ENCODE measurements around the gene FOXD3.

Gene FOXD3

DNA sequence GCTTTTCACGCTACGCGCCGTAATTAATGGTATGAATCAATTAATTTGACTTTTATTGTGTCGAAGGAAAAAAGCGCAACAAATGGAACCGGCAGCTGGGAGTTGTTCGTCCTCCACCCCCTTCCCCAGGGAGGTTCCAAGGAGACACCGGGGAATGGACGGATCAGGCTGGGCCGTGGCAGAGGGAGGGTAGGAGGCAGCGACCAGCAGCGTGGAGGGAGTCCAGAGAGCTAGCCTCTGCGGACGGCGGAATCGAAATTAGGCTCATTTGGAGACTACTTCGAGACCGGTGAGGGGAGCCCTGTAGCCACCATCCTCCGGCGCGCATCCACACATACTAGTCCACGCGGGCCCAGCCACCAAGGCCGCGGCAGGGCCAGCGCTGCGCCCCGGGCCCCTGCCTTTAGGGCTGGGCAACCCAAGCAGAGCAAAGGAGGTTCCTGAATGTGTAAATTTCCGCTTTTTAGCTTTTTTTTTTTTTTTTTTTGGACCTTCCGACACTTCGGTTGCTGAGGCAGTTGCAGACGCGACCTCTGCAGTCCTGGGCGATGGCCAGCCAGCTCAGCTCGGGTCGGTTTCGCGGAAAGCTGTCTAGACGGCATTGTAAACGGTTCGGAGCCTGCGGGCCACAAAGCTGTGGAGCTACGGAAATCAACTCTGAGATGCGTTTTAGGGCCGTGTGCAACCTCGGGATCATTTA is 2.2 kb upstream of the FOXD3 start:
- peak overlapping the region; percentile 62 for H3K4me3 ChIP-seq (ENCODE audit: low read depth, low read length)

DNA sequence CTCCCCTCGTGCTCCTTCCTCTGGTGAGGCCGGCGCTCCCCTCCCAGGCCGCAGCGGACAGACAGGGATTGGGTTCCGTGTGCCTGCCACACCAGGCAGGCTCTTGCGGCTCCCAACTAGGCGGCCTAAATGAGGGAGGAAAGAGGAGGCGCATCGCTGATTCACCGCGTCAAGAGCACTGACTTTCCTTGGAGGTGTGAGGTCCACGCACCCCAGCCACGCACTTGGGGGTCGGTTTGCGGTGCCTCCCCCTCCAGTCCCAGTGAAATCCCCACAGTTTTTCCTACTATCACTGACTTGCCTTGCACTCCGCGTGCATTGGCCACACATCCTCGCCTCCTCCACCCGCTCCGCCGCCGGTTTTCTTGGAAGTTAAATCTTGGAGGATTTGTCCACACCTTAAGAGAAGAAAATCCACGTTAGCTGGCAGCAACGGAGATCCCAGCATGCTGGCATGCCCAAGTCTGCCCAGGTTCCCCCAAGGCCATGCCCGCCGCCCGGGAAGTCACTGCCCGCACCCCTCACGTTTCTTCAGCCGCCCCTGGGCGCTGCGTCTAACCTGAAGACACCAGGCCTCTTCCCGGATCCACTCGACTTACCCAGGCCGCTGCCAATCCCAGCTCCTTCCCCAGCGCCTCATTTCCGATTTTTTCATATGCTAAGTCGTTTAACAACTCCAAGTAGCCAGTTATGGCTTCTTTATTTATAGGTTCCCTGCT is 1.1 kb upstream of the FOXD3 start:
- peak overlapping the region; percentile 62 for H3K4me3 ChIP-seq (ENCODE audit: low read depth, low read length)

DNA sequence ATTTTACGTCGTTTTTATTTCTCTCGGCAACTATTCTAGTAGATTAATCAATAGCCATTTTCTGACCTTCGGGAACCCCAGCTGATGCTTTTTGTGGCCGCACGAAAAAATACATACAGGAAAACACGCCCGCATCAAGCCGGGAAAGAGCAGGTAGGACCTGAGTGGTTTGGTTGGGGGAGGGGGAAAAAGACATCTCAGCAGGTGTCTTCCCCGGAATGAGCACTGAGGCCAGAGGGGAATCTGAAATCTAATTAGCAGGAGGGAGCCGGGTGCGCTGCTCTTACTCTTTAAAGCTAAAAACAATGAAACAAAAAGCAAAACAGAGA is 618 bp upstream of the FOXD3 start:
- H3K4me3 ChIP-seq (ENCODE audit: low read depth, low read length) = peak overlapping the region; percentile 62

DNA sequence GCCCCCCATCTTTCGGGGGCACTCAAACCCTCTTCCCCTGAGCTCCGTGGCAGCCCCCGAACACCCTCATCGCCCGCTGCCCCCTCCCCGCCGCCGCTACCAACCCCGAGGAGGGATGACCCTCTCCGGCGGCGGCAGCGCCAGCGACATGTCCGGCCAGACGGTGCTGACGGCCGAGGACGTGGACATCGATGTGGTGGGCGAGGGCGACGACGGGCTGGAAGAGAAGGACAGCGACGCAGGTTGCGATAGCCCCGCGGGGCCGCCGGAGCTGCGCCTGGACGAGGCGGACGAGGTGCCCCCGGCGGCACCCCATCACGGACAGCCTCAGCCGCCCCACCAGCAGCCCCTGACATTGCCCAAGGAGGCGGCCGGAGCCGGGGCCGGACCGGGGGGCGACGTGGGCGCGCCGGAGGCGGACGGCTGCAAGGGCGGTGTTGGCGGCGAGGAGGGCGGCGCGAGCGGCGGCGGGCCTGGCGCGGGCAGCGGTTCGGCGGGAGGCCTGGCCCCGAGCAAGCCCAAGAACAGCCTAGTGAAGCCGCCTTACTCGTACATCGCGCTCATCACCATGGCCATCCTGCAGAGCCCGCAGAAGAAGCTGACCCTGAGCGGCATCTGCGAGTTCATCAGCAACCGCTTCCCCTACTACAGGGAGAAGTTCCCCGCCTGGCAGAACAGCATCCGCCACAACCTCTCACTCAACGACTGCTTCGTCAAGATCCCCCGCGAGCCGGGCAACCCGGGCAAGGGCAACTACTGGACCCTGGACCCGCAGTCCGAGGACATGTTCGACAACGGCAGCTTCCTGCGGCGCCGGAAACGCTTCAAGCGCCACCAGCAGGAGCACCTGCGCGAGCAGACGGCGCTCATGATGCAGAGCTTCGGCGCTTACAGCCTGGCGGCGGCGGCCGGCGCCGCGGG is 837 bp downstream of the FOXD3 start:
- peak overlapping the region; percentile 62 for H3K4me3 ChIP-seq (ENCODE audit: low read depth, low read length)

DNA sequence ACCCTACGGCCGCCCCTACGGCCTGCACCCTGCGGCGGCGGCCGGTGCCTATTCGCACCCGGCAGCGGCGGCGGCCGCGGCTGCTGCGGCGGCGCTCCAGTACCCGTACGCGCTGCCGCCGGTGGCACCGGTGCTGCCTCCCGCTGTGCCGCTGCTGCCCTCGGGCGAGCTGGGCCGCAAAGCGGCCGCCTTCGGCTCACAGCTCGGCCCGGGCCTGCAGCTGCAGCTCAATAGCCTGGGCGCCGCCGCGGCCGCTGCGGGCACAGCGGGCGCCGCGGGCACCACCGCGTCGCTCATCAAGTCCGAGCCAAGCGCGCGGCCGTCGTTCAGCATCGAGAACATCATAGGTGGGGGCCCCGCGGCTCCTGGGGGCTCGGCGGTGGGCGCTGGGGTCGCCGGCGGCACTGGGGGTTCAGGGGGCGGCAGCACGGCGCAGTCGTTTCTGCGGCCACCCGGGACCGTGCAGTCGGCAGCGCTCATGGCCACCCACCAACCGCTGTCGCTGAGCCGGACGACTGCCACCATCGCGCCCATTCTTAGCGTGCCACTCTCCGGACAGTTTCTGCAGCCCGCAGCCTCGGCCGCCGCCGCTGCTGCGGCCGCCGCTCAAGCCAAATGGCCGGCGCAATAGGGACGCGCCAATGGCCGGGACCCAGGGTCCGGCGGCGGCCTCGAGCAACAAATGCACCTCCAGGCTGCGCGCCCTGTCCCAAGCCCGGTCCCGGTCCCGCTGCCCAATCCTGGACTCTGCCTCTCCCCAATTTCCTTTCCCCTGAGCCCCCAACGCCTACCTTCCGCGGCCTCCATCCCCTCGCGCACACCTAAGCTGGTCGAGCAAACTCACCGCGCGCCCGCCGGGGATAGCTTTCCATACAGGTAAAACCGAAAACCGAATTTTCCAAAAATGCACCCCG is 1.8 kb downstream of the FOXD3 start:
- peak overlapping the region; percentile 62 for H3K4me3 ChIP-seq (ENCODE audit: low read depth, low read length)

DNA sequence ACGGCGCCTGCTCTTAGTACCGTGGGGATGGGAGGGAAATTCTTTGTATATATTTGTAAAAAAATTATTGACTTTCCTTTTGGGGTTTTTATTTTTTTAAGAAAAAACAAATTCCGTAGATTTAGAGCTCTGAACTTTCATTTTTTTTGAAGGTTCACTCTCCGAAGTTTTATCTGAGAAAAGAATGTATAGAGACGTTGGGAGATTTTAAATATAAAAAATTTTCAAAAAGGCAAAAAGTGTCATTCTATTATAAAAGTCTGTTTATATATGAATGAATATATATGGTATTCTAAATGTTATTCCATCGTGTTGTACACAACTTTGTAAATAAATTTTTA is 2.4 kb downstream of the FOXD3 start:
- peak overlapping the region; percentile 62 for H3K4me3 ChIP-seq (ENCODE audit: low read depth, low read length)

DNA sequence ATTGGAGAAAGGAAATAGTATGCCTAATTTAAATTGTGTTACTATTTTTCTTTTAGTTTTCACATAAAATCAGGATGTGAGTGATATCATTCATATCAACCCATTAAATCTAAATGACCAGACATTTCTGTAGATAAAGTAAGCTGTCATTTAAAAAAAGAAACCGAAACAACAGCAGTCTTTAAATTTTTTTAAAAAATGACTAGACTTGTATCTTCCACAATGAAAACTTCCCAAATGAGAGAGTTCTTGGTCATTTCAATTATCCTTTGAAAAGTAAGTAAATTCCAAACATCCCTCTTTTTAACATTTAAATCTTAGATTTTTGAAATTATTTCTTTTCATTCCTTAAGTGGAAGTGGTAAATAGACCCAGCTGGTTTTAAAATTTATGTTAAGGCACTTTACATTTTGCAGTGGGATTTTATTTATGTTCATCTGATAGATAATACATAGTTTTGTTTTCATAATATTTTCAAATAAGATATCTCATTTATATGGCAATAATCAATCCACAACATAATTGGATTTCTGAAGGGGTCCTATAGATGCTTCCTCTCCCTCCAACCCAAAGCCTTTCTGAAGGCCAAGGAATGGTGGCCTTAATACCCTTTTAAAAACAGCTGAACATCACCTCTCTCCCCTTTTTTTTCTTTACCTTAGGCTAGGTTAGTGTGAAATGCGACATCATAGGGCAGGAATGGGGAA is 3.1 kb downstream of the FOXD3 start:
- peak overlapping the region; percentile 62 for H3K4me3 ChIP-seq (ENCODE audit: low read depth, low read length)

DNA sequence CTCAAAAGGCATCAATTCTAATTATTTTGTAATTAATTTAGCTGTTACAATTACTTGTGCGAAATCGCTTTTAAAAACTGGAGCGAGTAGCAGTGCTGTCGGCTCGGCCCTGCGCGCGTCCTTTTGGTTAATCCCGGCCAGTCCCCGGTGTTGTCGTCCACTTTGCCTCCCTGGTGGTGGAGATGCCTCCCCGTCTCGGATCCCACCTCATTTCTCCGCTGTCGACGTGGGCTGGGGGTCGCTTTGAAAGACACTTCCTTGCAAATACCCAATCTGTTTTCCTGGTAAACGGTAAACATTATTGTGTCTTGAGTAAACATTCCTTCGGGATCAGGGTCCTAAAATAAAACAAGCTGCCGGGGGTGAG is 3.7 kb downstream of the FOXD3 start:
- H3K4me3 ChIP-seq (ENCODE audit: low read depth, low read length) = peak overlapping the region; percentile 62

DNA sequence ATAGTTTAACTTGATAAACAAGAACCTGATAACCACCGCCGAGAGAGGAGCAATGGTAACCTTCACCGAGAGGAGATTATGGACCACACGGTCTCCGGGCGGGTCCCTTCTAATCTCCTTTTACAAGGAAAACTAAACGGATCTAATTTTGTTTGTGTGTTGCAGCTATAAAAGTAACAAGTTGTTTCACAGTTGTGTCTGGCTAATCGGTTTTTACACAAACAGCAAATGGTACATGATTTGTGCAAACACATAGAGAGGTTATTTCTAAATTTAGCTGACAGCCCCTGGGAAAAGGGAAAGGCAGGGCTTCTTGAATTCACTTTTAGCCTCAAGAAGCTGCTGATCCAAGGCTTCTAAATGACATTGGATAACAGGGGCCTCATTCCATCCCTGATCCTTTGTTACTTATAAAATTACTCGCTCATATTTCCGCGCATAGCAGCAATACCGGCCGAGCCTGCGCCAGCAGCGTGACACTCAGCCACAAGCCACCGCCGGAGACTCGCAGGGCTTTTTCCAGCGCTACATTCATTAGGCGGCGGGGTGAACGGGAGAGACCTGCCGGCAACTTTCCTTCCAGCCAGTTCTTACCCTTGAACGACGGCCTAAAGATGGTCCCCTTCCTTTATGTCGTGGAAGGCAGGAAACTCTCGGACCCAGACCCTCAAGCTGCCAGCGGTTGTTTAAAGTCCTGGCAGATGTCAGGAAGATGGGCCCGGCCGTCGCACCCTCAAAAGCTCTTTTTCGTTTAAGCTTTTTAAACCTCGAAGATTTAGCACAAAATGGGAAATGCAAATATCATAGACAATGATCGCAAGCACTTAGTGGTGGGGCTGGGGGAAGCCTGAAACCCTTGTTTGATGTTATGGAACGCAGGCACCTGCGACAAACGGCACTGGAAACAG is 4.4 kb downstream of the FOXD3 start:
- H3K4me3 ChIP-seq (ENCODE audit: low read depth, low read length) = peak overlapping the region; percentile 62

DNA sequence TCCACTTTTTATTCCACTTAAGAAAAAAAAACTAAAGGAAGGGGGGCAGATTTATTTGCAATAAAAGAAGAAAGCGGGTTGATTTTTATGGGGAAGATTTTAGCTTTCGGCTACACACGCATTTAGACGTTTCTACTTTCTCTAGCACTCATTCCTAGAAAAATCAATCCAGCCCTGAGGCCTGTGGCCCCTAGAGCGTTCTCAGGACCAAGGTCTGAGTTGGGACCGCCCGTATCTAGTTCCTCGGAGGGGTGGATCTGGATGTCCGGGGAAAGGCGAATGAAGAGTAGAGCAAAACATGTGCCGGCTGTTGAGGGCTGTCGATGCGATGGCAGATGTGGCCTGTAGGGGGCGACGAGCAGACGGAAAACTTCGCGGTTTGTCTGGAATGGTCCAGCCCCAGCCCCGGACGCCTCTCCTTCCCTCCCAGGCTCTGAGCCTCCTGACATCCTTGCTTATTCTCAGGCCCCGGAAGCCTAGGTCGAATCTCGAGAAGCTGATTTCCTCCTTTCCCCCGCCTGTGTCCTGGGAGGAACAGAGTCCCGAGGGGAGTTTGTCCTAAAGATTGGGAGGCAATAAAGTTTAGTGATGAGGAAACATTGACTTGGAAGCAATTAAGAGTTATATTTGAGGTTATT is 5.2 kb downstream of the FOXD3 start:
- no peak overlapping the region for H3K4me3 ChIP-seq (ENCODE audit: low read depth, low read length)

DNA sequence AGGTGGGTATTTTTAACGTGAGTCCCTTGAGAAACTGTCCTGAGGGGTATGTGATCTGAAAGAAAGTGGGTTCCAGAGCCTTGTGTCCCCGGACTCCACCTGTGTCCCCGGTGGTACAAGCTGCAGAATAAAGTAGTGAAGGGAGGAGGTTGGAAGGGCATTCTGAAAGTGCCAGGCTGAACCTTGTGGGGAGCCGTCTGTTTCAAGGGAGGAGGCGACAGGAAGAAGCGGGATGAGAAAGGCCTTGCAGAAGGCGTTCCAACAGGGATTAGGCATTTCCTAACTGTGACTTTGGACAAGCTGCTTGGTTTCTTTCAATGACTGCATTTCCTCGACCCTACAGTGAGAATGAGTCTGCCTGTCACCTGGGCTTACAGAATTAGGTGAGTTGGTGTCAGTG is 5.8 kb downstream of the FOXD3 start:
- H3K4me3 ChIP-seq (ENCODE audit: low read depth, low read length) = no peak overlapping the region

DNA sequence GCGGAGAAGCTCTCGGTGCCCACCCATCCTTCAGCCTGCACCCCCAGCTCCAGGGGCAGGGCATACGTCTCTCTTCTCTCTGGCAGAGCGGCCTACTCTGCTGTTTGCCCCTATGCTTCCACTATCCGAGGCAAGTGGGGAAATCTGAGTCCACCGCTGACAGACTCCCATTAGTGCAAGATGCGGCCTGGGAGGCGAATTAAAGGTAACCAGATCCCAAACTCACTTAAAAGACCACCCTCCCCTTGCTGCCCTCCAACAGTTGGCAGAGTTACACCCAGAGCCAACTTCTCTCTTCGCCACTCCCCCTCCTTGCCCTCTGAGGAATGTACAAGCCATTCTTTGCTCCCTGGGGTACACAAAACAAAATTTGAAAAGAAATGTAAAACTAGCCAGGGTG is 6.4 kb downstream of the FOXD3 start:
- H3K4me3 ChIP-seq (ENCODE audit: low read depth, low read length) = no peak overlapping the region

DNA sequence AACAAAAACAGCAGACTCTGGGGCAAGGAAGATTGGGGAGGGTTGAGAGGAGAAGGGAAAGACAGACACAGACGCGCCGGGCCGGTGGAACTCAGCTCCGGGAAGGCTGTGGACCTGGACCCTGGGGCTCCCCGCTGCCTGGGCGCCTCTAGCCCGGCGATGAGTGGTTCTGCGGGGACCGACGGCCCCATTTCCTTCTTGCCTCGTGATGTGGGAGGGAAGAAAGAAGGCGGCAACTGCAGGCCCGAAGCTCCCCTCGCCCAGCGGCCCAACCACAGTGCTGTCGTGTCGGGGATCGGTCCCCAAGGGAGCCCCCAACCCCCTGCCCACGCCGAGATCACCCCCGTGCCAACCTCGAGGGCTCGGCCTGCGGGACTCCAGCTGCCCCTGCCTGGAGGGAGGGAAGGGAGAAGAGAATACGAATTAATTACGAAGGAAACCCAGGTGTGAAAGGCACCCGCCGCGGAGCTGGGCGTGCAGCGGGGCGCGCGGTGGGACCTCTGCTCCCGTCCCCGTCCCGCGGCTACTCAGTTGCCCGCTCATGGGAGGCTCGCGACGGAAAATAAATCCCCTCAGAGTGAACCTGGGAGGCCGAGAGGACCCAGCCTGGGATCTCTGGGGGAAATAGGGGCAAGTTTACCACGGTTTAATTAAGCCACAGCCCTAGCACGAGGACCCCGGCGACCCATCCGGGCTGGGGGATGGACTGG is 7.4 kb downstream of the FOXD3 start:
- H3K4me3 ChIP-seq (ENCODE audit: low read depth, low read length) = peak overlapping the region; percentile 25

DNA sequence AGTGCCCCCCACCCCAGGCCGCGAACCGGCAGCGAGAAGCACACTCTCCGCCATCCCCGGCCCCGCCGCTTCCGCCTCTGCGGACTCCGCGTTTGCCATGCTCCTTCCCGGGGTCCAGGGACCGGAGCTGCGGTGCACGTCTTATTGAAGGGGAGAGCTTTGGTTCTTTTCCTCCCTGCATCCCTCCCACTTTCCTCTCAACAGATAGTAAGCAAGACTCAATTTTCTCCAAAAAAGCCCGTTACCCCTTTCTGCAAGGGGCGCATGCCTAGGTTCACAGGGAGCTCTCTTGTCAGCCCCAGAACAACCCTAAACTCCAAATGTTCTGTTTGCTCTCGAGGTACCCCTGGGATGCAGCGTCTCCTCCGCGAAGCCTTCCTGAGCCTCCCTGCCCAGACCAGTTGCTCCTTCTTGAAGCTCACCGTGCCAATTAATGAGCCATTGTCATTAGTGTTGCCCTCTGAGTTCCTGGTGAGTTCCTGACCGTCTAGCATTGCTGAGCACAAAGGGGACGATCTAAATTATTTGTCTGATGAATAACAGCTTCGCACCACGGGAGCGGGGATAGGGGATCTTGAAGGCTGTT is 8.1 kb downstream of the FOXD3 start:
- H3K4me3 ChIP-seq (ENCODE audit: low read depth, low read length) = peak overlapping the region; percentile 25

DNA sequence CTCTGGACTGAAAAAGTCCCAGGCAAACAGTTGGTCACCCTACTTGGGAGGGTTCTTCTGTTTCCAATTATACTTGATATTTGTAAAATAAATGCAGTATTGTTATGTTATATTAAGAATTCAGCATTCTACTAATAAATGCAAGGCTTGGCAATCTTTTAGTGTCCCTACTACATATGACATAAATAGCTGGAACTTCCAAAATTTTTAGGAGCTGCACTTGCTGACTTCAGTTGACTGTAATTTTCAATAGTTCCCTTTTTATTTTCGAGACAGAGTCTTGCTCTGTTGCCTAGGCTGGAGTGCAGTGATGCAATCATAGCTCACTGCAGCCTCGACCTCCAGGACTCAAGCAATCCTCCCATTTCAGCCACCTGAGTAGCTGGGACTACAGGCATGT is 20.0 kb downstream of the FOXD3 start:
- H3K4me3 ChIP-seq (ENCODE audit: low read depth, low read length) = no peak overlapping the region

DNA sequence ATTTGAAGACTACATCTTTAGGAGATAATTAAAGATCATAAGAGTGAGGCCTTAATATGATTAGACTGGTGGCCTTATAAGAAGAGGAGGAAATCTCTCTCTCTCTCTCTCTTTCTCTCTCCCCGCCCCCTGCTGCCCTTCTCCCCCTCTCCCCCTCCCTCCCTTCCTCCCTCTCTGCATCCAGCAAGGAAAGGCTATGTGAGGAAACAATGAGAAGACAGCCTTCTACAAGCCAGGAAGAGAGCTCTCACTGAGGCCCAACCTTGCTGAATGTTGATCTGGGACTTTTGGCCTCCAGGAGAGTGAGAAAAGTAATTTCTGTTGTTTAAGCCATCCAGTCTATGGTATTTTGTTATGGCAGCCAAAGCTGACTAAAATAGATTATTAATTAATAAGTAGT is 21.6 kb downstream of the FOXD3 start:
- H3K4me3 ChIP-seq (ENCODE audit: low read depth, low read length) = no peak overlapping the region

DNA sequence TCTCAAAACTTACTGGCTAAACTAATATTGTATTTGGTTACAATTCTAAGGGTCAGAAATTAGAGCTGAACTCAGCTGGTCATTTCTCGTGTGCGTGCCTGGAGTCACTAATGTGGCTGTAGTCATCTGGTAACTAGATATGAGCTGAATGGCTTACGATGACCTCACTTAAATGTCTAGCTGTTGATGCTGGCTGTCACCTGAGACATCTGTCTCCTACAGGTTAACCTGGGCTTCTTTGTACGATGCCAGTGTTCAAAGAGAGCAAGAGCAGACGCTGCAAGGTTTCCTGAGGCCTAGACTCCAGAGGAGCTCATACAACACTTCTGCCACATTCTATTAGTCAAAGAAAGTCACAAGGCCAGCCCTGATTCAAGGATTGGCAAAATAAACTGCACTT is 28.0 kb downstream of the FOXD3 start:
- no peak overlapping the region for H3K4me3 ChIP-seq (ENCODE audit: low read depth, low read length)

DNA sequence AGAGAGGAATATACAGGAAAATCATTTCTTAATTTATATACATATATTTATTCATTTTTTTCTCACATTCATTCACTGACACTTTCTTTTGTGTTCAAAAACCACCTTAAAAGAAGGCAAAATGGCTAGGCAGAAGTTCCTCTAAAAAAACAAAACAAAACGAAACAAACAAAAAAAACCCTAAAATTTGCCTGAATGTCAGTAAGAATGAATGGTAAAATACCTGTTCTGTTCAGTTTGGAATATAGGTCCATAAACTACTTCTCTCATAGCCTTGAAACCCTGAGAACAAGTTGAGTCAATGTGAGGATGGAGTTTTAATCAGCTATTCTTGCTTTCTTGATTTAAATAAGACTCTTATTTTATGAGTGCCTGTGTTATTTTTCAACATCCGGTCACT is 30.4 kb downstream of the FOXD3 start:
- H3K4me3 ChIP-seq (ENCODE audit: low read depth, low read length) = no peak overlapping the region

All from iPS-11a (cell line).